OCI-LY7 (cell line): ENCODE measurements around the gene IFNGR1.

Experiments
- CTCF ChIP-seq: fragments of 200-600 bp; sonication (generic); conservative IDR thresholded peaks from 2 replicates; pipeline ENCODE4 v1.5.1; 2014; ENCODE audit warnings: mild to moderate bottlenecking, antibody characterized with exemption, low read length, moderate library complexity, mixed read lengths
- EZH2phosphoT487 ChIP-seq: fragments of 200-600 bp; sonication (generic); IDR thresholded peaks from 2 replicates; pipeline ENCODE4 v1.6.1; 2018; ENCODE audit warnings: low read depth, borderline replicate concordance, mild to moderate bottlenecking, mixed run types, antibody characterized with exemption, low read length, moderate library complexity, mixed read lengths

GRCh38 chr6:137171824-137172733, 47.1 kb downstream of the IFNGR1 start:
- TF ChIP-seq CTCF (no peak), EZH2phosphoT487 (no peak)
